ENCODE measurements around the gene BCL10. TPM values are rescaled to one million over a fixed set of nuclear protein-coding genes. Genes with fewer than 3 reads are reported as not detected.

BCL10 gene
- total RNA-seq, 1 donor from 2014 or later, result 19.9 TPM

DNA sequence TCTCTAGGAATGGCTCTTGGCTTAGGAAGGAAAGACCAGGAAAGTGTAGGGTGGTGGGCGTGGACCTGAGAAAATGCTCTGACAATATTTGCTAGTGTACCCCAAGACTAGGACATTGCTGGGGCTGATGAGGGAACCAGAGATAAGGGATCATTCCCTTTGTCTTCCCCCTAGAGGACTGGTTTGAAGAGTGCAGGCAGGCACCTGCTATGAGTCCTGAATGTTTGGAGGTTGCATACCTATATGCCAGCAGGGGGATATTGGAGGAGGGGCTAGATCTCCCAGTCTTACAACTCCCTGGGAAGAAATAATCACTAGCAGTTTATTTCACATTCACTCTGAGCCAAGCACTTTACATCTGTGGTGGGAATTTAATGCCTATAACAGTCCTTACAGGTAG is 6.0 kb upstream of the BCL10 start:
- Mint-ChIP-seq H3K36me3 (ENCODE audit: insufficient read depth) (no peaks in the 10 kb centered on the region), H3K9me3 (ENCODE audit: low read depth) (no peaks in the 10 kb centered on the region), H3K27me3 (no peaks in the 10 kb centered on the region), H3K27ac (no peak overlapping the region), H3K4me1 (ENCODE audit: low read depth) (no peaks in the 10 kb centered on the region), H3K4me3 (ENCODE audit: low read depth) (no peak overlapping the region)
- TF ChIP-seq CTCF (IDR thresholded peaks at IDR 0.05; ENCODE audit: unreplicated experiment), result peak; percentile 47
- DNase-seq (ENCODE audit: low spot score, unreplicated experiment), result no peak

- Mint-ChIP-seq H3K27ac (no peak overlapping the region), H3K4me1 (ENCODE audit: low read depth) (peaks cover 4% of the 10 kb centered on the region), H3K36me3 (ENCODE audit: insufficient read depth) (no peaks in the 10 kb centered on the region), H3K27me3 (no peaks in the 10 kb centered on the region), H3K4me3 (ENCODE audit: low read depth) (no peak overlapping the region), H3K9me3 (ENCODE audit: low read depth) (no peaks in the 10 kb centered on the region)
- no peak for TF ChIP-seq CTCF (IDR thresholded peaks at IDR 0.05; ENCODE audit: unreplicated experiment)
- DNase-seq (ENCODE audit: low spot score, unreplicated experiment), result no peak
Observed at GRCh38 chr1:85280636-85281035, 4.2 kb upstream of the BCL10 start.

GRCh38 chr1:85279458-85280080 is 3.1 kb upstream of the BCL10 start:
- no peak for DNase-seq (ENCODE audit: low spot score, unreplicated experiment)
- Mint-ChIP-seq H3K36me3 (ENCODE audit: insufficient read depth) (no peaks in the 10 kb centered on the region), H3K9me3 (ENCODE audit: low read depth) (no peaks in the 10 kb centered on the region), H3K27me3 (no peaks in the 10 kb centered on the region), H3K4me1 (ENCODE audit: low read depth) (peaks cover 12% of the 10 kb centered on the region), H3K27ac (no peak overlapping the region), H3K4me3 (ENCODE audit: low read depth) (no peak overlapping the region)
- TF ChIP-seq CTCF (IDR thresholded peaks at IDR 0.05; ENCODE audit: unreplicated experiment), result no peak

DNA sequence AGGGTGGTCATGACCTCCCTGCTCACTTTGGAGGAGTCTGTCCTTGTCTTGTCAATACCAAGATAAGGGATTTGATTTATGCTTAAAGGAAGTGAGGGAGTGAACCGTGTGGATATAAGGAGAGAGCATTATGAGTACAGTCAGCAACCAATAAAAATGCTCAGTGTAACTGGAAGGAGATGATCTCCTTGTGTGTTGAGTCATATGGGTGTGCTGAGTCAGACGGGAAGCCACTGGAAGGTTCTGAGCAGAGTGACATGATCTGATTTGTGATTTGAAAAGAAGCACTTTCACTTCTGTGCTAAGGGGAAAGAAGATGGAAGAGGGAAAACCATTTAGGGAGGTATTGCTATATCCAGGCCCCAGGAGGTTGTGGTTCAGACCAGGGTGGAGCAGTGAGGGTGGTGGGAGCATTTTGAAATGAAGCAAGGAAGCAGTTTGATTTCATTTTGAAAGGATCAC is 2.5 kb upstream of the BCL10 start:
- no peak for DNase-seq (ENCODE audit: low spot score, unreplicated experiment)
- no peak for TF ChIP-seq CTCF (IDR thresholded peaks at IDR 0.05; ENCODE audit: unreplicated experiment)
- peaks cover 16% of the 10 kb centered on the region for H3K4me1 Mint-ChIP-seq (ENCODE audit: low read depth)
- no peak overlapping the region for H3K27ac Mint-ChIP-seq
- no peaks in the 10 kb centered on the region for H3K27me3 Mint-ChIP-seq
- no peak overlapping the region for H3K4me3 Mint-ChIP-seq (ENCODE audit: low read depth)
- no peaks in the 10 kb centered on the region for H3K36me3 Mint-ChIP-seq (ENCODE audit: insufficient read depth)
- H3K9me3 Mint-ChIP-seq (ENCODE audit: low read depth), result no peaks in the 10 kb centered on the region

DNA sequence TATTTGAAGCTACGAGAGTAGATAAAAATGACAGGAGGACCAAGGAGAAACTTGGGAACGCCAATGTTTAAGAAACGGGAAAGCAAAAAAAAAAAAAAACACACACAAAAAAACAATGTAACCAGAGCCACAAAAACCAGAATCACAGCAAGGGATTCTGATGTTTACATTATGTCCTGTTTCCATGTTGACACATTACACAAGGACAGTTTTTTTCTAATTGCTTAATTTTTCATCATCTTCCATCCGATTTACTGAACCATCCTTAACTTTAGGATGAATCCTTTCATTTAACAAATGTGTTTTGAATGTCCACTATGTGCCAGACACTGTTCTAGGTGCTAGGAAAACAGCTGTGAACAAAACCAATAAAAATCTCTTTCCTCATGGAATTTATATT is 1.4 kb upstream of the BCL10 start:
- H3K27ac Mint-ChIP-seq, result no peak overlapping the region
- no peaks in the 10 kb centered on the region for H3K27me3 Mint-ChIP-seq
- no peak for DNase-seq (ENCODE audit: low spot score, unreplicated experiment)
- no peaks in the 10 kb centered on the region for H3K9me3 Mint-ChIP-seq (ENCODE audit: low read depth)
- H3K36me3 Mint-ChIP-seq (ENCODE audit: insufficient read depth), result peaks cover 5% of the 10 kb centered on the region
- no peak for TF ChIP-seq CTCF (IDR thresholded peaks at IDR 0.05; ENCODE audit: unreplicated experiment)
- H3K4me1 Mint-ChIP-seq (ENCODE audit: low read depth), result peaks cover 16% of the 10 kb centered on the region
- no peak overlapping the region for H3K4me3 Mint-ChIP-seq (ENCODE audit: low read depth)
